WTC11 (cell line): ENCODE results near the gene CTDSPL.

Source experiments
- ELF4 ChIP-seq: sonication (generic); formaldehyde crosslinking; IDR thresholded peaks from 2 replicates; pipeline ENCODE4 v1.8.1; 2022; ENCODE audit warnings: low read depth, mild to moderate bottlenecking, moderate library complexity, missing genetic modification reagents
- FOXK1 ChIP-seq: sonication (generic); formaldehyde crosslinking; IDR thresholded peaks from 2 replicates; pipeline ENCODE4 v1.8.0; 2022; ENCODE audit warnings: mild to moderate bottlenecking, moderate library complexity, missing genetic modification reagents
- GABPB1 ChIP-seq: sonication (generic); formaldehyde crosslinking; IDR thresholded peaks from 2 replicates; pipeline ENCODE4 v1.8.1; 2023; ENCODE audit warnings: mild to moderate bottlenecking, missing genetic modification reagents
- HMGXB4 ChIP-seq: sonication (generic); formaldehyde crosslinking; IDR thresholded peaks from 2 replicates; pipeline ENCODE4 v1.8.1; 2023; ENCODE audit warnings: mild to moderate bottlenecking, moderate library complexity, missing genetic modification reagents
- IRF1 ChIP-seq: sonication (generic); formaldehyde crosslinking; IDR thresholded peaks from 2 replicates; pipeline ENCODE4 v1.8.0; 2023; ENCODE audit warnings: missing genetic modification reagents
- JUN ChIP-seq: sonication (generic); formaldehyde crosslinking; IDR thresholded peaks from 2 replicates; pipeline ENCODE4 v1.8.0; 2023; ENCODE audit warnings: mild to moderate bottlenecking, missing genetic modification reagents
- TCF7 ChIP-seq: sonication (generic); formaldehyde crosslinking; IDR thresholded peaks from 2 replicates; pipeline ENCODE4 v1.8.0; 2022; ENCODE audit warnings: mild to moderate bottlenecking, low read depth, missing genetic modification reagents, moderate library complexity
- TEAD1 ChIP-seq: sonication (generic); formaldehyde crosslinking; IDR thresholded peaks from 2 replicates; pipeline ENCODE4 v1.8.0; 2022; ENCODE audit warnings: mild to moderate bottlenecking, missing genetic modification reagents
- TEAD4 ChIP-seq: sonication (generic); formaldehyde crosslinking; IDR thresholded peaks from 2 replicates; pipeline ENCODE4 v1.8.0; 2022; ENCODE audit warnings: mild to moderate bottlenecking, missing genetic modification reagents
- USF2 ChIP-seq: sonication (generic); formaldehyde crosslinking; IDR thresholded peaks from 2 replicates; pipeline ENCODE4 v1.8.1; 2023; ENCODE audit warnings: mild to moderate bottlenecking, missing genetic modification reagents, moderate library complexity
- TF ChIP-seq, protein P1 (sequence below): fragments of 200-600 bp; IDR thresholded peaks from 2 replicates; pipeline ENCODE4 v1.8.0; 2022; ENCODE audit warnings: antibody characterized with exemption
- TF ChIP-seq, protein P2 (sequence below): sonication (generic); formaldehyde crosslinking; IDR thresholded peaks from 2 replicates; pipeline ENCODE4 v1.8.1; 2022; ENCODE audit warnings: low read depth, mild to moderate bottlenecking, moderate library complexity, missing genetic modification reagents, borderline replicate concordance

GRCh38 chr3:37969596-37970100 lies 108.0 kb downstream of the CTDSPL start:
- TF ChIP-seq HMGXB4 (CRISPR knock-in tag) = no peak
- TF ChIP-seq JUN (CRISPR knock-in tag) = no peak
- TF ChIP-seq FOXK1 = no peak
- no peak for TF ChIP-seq IRF1 (CRISPR knock-in tag)
- TF ChIP-seq, protein P1, sequence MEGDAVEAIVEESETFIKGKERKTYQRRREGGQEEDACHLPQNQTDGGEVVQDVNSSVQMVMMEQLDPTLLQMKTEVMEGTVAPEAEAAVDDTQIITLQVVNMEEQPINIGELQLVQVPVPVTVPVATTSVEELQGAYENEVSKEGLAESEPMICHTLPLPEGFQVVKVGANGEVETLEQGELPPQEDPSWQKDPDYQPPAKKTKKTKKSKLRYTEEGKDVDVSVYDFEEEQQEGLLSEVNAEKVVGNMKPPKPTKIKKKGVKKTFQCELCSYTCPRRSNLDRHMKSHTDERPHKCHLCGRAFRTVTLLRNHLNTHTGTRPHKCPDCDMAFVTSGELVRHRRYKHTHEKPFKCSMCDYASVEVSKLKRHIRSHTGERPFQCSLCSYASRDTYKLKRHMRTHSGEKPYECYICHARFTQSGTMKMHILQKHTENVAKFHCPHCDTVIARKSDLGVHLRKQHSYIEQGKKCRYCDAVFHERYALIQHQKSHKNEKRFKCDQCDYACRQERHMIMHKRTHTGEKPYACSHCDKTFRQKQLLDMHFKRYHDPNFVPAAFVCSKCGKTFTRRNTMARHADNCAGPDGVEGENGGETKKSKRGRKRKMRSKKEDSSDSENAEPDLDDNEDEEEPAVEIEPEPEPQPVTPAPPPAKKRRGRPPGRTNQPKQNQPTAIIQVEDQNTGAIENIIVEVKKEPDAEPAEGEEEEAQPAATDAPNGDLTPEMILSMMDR = no peak
- no peak for TF ChIP-seq TCF7 (CRISPR knock-in tag)
- no peak for TF ChIP-seq ELF4 (CRISPR knock-in tag)
- TF ChIP-seq TEAD4 (CRISPR knock-in tag) = no peak
- no peak for TF ChIP-seq TEAD1 (CRISPR knock-in tag)
- TF ChIP-seq USF2 = no peak
- TF ChIP-seq GABPB1 (CRISPR knock-in tag) = no peak
- TF ChIP-seq, protein P2, sequence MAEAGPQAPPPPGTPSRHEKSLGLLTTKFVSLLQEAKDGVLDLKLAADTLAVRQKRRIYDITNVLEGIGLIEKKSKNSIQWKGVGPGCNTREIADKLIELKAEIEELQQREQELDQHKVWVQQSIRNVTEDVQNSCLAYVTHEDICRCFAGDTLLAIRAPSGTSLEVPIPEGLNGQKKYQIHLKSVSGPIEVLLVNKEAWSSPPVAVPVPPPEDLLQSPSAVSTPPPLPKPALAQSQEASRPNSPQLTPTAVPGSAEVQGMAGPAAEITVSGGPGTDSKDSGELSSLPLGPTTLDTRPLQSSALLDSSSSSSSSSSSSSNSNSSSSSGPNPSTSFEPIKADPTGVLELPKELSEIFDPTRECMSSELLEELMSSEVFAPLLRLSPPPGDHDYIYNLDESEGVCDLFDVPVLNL (CRISPR knock-in tag) = no peak
